ENCODE results near the gene PRR4. TPM values are rescaled to one million over a fixed set of nuclear protein-coding genes. Genes with fewer than 3 reads are reported as not detected.

The PRR4 gene
- total RNA-seq, 1 donor from 2014 or later = 3.7 TPM

DNA sequence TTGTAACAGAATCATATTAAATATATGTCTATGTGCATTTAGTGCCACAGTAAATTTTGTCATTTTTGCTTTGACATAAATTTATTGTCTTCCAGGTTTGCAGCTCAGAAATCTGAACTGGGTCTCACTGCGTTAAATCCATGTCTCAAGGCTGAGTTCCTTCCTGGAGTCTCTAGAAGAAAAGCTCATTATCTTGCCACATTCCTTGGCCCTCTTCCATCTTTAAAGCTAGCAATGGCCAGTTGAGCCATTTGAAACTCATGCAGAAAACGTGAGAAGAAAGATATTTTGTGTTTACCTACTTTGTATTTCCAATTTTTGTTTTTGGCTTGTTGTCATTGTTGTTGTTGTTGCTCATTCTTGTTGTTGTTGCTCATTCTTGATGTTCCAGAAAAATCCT, 24.1 kb upstream of the PRR4 start:
- Mint-ChIP-seq H3K27me3 (ENCODE audit: unreplicated experiment) (no peaks in the 10 kb centered on the region), H3K27ac (ENCODE audit: unreplicated experiment) (no peak overlapping the region), H3K9me3 (ENCODE audit: unreplicated experiment) (no peaks in the 10 kb centered on the region), H3K4me3 (ENCODE audit: unreplicated experiment) (no peak overlapping the region), H3K4me1 (ENCODE audit: unreplicated experiment) (peaks cover 6% of the 10 kb centered on the region), H3K36me3 (ENCODE audit: low read depth, unreplicated experiment) (peaks cover 10% of the 10 kb centered on the region)
- DNase-seq (ENCODE audit: low spot score) = no peak
- no peak for TF ChIP-seq CTCF (IDR thresholded peaks at IDR 0.05; ENCODE audit: unreplicated experiment)

- H3K4me3 Mint-ChIP-seq (ENCODE audit: unreplicated experiment) = no peak overlapping the region
- no peak overlapping the region for H3K27ac Mint-ChIP-seq (ENCODE audit: unreplicated experiment)
- no peak for DNase-seq (ENCODE audit: low spot score)
- H3K27me3 Mint-ChIP-seq (ENCODE audit: unreplicated experiment) = no peaks in the 10 kb centered on the region
- no peaks in the 10 kb centered on the region for H3K9me3 Mint-ChIP-seq (ENCODE audit: unreplicated experiment)
- H3K4me1 Mint-ChIP-seq (ENCODE audit: unreplicated experiment) = peaks cover 6% of the 10 kb centered on the region
- TF ChIP-seq CTCF (IDR thresholded peaks at IDR 0.05; ENCODE audit: unreplicated experiment) = no peak
- no peaks in the 10 kb centered on the region for H3K36me3 Mint-ChIP-seq (ENCODE audit: low read depth, unreplicated experiment)
These were observed 18.1 kb upstream of the PRR4 start for GRCh38 chr12:10867381-10867780.

DNA sequence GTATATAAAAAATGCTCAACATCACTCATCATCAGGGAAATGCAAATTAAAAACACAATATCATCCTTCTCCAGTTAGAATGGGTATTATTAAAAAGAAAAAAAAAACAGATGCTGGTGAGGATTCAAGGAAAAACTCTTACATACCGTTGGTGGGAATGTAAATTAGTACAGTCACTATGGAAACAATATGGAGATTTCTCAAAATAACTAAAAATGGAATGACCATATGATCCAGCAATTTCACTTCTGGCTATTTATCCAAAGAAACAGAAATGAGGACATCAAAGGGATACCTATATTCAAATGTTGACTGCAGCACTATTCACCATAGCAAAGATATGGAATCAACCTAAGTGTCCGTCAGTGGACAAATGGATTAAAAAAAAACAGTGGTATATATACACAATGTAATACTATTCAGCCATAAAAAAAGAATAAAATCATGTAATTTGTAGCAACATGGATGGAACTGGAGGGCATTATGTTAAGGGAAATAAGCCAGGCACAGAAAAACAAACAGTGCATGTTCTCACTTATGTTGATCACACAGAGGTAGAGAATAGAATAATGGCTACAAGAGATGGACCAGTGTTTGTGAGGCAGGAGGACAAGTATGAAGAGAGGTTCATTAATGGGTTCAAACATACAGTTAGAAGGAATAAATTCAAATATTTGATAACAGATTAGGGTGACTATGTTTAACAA, 14.4 kb upstream of the PRR4 start:
- TF ChIP-seq CTCF (IDR thresholded peaks at IDR 0.05; ENCODE audit: unreplicated experiment) = no peak
- Mint-ChIP-seq H3K4me3 (ENCODE audit: unreplicated experiment) (no peak overlapping the region), H3K9me3 (ENCODE audit: unreplicated experiment) (no peaks in the 10 kb centered on the region)

DNA sequence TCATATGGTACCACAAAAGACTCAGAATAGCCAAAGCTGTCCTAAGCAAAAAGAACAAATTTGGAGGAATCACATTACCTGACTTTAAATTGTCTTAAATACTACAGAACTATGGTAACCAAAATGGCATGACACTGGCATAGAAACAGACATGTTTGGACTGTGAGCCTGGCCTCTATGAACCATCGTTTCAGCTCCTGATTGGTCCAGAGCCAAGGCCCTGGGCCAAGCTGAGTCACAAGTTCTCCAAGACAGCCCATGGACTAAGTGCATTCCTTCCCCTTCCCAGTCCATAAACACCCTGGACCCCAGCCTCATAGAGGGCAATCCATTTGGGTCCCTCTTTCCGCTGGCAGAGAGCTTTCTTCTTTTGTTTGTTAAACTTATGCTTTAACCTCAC, 12.1 kb upstream of the PRR4 start:
- no peak for DNase-seq (ENCODE audit: low spot score)
- Mint-ChIP-seq H3K9me3 (ENCODE audit: unreplicated experiment) (peaks cover 10% of the 10 kb centered on the region), H3K36me3 (ENCODE audit: low read depth, unreplicated experiment) (peaks cover 26% of the 10 kb centered on the region), H3K4me1 (ENCODE audit: unreplicated experiment) (no peaks in the 10 kb centered on the region), H3K27me3 (ENCODE audit: unreplicated experiment) (no peaks in the 10 kb centered on the region), H3K4me3 (ENCODE audit: unreplicated experiment) (no peak overlapping the region), H3K27ac (ENCODE audit: unreplicated experiment) (no peak overlapping the region)
- no peak for TF ChIP-seq CTCF (IDR thresholded peaks at IDR 0.05; ENCODE audit: unreplicated experiment)

More for the DNA sequence above, 14.4 kb upstream of the PRR4 start:
- H3K36me3 Mint-ChIP-seq (ENCODE audit: low read depth, unreplicated experiment) = peaks cover 3% of the 10 kb centered on the region
- H3K27ac Mint-ChIP-seq (ENCODE audit: unreplicated experiment) = no peak overlapping the region
- no peaks in the 10 kb centered on the region for H3K27me3 Mint-ChIP-seq (ENCODE audit: unreplicated experiment)
- DNase-seq (ENCODE audit: low spot score) = no peak
- no peaks in the 10 kb centered on the region for H3K4me1 Mint-ChIP-seq (ENCODE audit: unreplicated experiment)

- no peak for DNase-seq (ENCODE audit: low spot score)
- H3K4me1 Mint-ChIP-seq (ENCODE audit: unreplicated experiment) = peaks cover 2% of the 10 kb centered on the region
- peaks cover 7% of the 10 kb centered on the region for H3K27me3 Mint-ChIP-seq (ENCODE audit: unreplicated experiment)
- H3K27ac Mint-ChIP-seq (ENCODE audit: unreplicated experiment) = no peak overlapping the region
- no peak overlapping the region for H3K4me3 Mint-ChIP-seq (ENCODE audit: unreplicated experiment)
- peaks cover 10% of the 10 kb centered on the region for H3K9me3 Mint-ChIP-seq (ENCODE audit: unreplicated experiment)
- H3K36me3 Mint-ChIP-seq (ENCODE audit: low read depth, unreplicated experiment) = peaks cover 38% of the 10 kb centered on the region
- no peak for TF ChIP-seq CTCF (IDR thresholded peaks at IDR 0.05; ENCODE audit: unreplicated experiment)
These were observed 6.5 kb upstream of the PRR4 start for GRCh38 chr12:10855807-10856206.

Data from endothelial cell (in vitro differentiated cells).